CD4-positive, alpha-beta T cell treated with Interleukin-4 for 1 hour (primary cell): Measurements from ENCODE around the gene ST8SIA5.
A peak's percentile ranks its signal among the peaks of the same experiment; 100 is the strongest.

Experiments
- DNase-seq, 2 donors: peaks; one replicate each; pipeline ENCODE4 v3.0.0-alpha.2; 2020 to 2022

Gene ST8SIA5

GRCh38 chr18:46705521-46705920, 51.3 kb downstream of the ST8SIA5 start:
- no peak for DNase-seq

DNA sequence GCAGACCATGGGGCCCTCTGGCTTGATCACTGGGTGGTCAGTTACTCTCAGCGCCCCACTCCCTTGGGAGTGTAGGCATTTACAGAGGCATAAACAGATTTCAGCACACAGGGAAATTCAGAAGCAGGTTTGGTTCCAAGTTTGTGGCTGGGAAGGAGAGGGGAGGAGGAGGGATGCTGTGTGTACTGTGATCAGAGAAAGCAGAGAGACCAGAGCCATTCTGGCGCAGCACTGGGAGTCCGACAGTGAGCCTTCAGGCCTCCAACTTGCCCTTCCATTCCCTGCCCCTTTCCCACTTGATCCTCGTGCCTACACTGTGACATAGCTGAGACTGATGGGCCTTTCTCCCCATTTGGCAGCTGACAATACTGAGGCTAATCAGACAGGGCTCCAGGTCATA, 52.0 kb downstream of the ST8SIA5 start:
- no peak for DNase-seq

DNA sequence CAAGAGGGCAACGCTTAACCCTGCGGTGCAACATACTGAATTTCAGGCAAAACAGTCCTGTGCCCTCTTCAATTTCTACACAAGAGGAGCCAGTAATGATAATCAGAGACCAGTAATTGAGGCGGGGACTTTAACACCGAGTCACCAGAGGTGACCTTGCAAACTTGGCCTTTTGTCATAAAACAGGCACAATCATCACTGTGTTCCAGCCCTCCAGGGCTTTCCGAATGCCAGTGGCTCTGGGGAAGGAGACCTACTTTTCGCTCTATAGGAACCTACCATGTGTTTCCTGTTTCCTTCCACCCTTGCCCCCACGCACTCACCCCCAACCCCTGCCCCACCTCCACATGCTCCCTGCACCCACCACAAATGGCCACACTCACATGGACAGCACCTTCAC, 52.7 kb downstream of the ST8SIA5 start:
- DNase-seq, result no peak

- no peak for DNase-seq
These were observed 54.4 kb downstream of the ST8SIA5 start for GRCh38 chr18:46702471-46702870.

DNA sequence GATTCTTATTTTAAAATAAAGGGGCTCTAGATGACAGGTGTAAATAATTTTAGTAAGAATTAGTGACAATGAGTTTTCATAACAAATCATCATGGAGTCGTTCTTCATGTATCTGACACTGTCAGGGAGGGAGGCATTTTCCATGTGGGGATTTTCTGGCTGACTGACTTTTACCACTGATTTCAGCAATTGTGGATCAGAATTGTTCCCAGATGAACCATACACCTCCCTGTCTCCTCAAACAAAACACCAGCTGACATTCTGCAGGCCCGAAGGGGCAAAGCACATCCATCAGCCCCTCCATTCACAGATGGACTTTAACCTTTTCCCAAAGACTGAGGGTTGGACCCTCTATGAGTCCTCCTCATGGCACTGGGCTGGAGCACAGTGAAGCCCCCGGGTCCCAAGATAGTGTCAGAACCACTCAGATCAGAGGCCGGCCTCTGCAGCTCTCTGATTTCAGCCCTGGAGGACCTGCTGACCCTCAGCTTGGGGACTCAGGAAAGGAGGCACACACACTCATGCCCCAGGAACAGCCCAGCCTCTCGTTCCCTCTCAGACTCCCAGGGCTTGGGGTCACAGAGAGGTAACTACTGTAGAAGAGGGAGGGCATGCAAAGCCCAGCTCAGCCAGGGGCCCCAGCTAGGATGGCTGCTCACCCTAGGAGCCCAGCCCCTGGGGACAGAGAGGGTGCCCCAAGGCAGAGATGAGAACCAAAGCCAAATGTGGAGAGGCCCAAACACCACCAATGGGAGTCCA, 56.6 kb downstream of the ST8SIA5 start:
- DNase-seq, result no peak

GRCh38 chr18:46696702-46697101, 60.2 kb downstream of the ST8SIA5 start:
- no peak for DNase-seq

DNA sequence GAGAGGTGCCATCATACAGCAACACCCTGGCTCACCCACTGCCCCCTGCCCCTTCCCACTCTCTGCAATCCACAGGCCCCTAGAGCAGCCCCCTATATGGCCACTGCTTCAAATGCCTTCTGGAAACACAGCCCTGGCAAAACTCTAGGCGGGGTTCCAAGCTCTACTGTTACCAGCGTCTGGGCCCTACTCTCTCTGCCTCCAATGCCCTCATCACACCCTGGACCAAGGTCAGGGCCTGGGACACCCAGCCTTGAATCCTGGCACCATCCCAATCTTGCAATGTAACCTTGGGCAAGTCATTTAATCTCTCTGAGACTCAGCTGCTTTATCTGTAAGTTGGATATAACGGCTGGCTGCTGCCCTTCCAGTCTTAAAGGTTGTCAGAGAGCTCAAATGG, 60.6 kb downstream of the ST8SIA5 start:
- no peak for DNase-seq

- no peak for DNase-seq
These were observed 62.9 kb downstream of the ST8SIA5 start for GRCh38 chr18:46693996-46694395.

- no peak for DNase-seq
These were observed 67.9 kb downstream of the ST8SIA5 start for GRCh38 chr18:46688853-46689525.

DNA sequence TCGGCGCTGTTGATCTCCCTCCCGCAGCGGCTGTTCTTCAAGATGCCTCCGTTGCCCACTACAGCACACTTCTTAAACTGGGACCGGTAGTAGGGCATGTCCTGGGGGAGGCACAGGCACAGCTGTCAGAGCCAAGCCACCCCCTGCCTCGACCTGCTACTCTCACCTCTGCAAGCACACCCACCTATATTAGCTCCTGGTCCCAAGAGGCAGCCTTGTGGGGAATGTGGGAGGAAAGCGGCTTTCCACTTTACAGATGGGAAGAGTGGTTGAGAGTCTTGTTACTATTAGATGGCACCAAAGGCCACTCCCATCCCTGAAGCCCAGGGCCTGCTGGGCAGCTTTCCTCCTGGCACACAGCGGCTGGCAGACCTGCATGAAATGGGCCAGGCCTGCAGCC, 70.7 kb downstream of the ST8SIA5 start:
- DNase-seq, result no peak

- no peak for DNase-seq
These were observed 73.6 kb downstream of the ST8SIA5 start for GRCh38 chr18:46683252-46683651.

DNA sequence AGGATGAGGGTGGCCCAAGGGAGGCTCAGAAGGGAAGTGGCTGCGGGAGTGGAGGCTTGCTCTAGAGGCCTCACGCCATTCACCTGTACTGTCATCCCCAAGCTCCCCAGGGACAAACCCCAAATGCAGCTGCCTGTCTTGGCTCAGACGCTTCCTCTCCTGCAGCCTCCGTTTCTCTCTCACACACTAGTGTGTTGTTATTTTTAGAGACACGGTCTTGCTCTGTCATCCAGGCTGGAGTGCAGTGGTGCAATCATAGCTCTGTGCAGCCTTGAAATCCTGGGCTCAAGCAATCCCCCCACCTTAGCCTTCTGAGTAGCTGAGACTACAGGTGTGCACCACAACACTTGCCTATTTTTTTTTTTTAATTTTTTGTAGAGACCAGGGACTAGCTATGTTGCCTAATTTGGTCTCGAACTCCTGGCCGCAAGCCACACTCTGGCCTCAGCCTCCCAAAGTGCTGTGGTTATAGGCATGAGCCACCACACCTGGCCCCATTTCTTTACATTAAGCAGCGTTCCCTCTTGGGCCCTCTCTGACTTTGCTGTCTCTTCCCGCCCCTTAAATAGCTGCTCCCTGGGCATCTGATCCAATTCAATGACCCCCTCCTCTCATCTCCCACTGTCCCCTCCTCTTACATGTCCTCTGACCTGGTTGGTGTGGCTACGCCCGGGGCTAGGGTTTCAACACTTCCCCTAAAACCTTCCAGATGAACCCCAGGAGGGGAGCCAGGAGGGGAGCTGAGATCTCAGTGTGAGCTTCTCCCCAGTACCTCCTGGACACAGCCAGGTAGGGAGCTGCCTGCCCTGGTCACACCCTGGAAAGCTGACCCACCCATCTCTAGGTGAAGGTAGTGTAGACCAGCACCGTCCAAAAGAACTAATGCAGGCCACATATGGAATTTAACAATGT, 75.8 kb downstream of the ST8SIA5 start:
- DNase-seq, result no peak

DNA sequence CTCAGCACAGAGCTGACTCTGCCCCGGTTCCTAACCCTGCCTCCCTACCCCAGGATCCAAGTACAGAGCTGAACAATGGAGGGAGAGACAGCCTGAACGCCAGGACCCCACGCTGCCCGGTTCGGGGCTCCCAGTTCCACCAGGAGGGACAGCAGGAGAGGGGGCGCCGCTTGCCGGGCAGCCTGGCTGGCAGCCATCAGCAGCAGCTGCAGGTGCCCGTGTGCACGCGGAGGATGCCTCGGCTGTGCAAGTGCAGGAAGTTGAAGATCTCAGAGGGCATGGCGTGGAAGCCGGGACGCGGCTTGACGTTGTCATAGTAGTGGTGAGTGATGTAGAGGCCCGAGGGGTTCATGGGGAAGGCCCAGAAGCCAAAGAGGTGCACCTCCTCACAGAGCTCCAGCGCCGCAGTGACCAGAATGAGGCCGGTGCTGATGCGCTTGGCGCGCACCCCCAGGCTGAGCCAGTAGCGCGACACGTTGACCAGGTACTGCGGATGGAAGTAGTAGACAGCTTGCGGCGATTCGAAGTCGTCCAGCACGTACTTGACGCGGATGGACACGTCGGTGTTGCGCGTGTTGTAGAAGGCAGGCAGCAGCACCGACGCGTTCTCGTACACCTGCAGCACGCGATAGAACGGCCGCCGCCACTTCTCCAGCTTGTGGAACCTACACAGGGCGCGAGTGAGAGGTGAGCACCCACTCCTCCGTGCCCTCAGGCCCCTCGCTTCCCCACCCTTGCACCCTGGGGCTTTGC, 76.8 kb downstream of the ST8SIA5 start:
- no peak for DNase-seq

DNA sequence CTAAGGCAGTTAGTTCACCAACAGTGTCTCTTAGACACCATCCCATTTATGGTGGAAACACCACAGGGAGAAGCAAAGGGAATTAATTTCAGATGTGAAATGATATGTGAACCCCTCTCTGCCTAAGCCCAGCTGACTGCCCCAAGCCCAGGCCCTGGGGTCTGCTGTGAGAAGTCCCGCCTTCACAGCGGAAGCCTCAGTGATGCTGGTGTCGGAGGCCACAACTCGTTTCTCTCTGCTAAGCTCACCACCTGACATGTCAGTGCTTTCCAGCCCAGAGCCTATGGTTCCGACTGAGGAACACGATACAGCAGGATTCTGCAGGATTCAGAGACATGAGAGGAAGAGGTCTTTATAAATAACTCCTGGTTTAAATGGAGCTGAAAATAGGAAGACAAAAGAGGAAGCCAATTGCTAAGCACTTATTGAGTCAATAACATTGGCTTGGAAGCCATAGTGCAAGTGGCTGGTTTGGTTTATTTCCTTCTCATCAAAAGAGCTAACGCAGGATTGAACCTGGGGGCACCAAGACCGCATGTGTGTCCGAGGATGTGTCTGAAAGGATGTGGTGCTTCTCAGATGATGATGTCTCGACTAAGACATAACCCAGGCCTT, 78.0 kb downstream of the ST8SIA5 start:
- no peak for DNase-seq

DNA sequence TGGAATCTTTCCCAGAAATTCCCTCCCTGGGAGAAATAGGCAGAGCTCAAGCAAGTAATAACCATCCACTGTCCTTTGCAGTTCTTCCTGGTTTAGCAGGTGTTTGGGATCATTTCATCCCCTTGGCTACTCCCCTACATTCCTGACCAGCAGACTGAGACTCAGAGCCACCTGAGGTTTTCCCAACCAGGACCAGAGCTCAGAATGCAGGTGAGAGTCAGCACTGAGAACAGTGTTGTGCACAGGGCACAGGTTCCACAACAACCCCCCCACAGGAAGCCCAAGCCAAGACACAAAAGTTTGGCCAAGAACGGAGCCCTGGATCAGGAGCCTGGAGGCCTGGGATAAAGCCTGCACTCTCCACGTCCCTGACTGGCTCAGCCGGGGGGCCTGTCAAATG, 78.8 kb downstream of the ST8SIA5 start:
- no peak for DNase-seq

- DNase-seq, result no peak
These were observed 79.2 kb downstream of the ST8SIA5 start for GRCh38 chr18:46677611-46678010.

- no peak for DNase-seq
These were observed 80.5 kb downstream of the ST8SIA5 start for GRCh38 chr18:46676182-46676835.

- no peak for DNase-seq
These were observed 81.7 kb downstream of the ST8SIA5 start for GRCh38 chr18:46675112-46675511.

DNA sequence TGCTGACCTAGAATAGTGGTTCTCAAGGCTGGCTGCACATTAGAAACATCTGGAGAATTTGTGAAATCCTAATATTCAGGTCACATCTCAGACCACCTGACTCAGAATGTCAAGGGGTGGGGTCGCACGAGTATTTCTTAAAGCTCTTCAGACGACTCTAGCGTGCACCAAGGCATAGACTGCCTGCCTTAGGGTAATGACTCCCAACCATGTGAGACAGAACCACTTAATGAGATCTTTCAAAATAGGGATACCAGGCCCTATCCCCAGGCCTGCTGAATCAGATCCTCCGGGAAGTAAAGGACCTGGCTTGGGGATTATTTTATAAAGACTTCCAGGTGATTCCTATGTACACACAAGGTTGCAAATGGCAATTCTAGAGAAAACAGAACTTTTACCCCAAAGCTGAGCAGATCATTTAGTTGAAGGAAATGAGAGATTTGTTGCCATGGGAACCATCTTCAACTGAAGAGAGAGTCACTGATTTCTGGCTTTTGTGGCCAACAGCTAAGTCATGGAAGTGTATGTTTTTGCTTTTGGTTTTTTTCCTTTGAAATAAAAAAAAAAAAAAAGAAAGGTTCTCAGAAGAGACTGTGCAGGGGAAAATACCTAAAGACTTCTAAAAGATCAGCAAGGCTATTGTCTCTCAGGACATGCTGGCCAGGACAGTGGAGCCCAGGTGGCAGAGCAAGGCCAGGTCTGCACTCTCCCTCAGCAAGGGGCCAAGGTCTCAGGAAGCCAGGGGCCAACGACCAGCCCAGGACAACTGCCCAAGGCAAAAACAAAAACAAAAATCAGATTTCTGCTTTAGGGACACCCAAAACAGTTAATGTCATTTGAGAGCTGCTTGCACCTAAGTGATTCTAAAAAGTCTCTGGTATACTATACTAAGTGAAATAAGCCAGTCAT, 84.5 kb downstream of the ST8SIA5 start:
- peak in 1 of 2 donors; percentile 61 for DNase-seq

GRCh38 chr18:46668694-46669093, 88.2 kb downstream of the ST8SIA5 start:
- DNase-seq, result no peak

- no peak for DNase-seq
These were observed 88.7 kb downstream of the ST8SIA5 start for GRCh38 chr18:46668135-46668534.
